ENCODE measurements around the gene ADRA1B.
A peak's percentile ranks its signal among the peaks of the same experiment; 100 is the strongest.

ADRA1B gene

DNA sequence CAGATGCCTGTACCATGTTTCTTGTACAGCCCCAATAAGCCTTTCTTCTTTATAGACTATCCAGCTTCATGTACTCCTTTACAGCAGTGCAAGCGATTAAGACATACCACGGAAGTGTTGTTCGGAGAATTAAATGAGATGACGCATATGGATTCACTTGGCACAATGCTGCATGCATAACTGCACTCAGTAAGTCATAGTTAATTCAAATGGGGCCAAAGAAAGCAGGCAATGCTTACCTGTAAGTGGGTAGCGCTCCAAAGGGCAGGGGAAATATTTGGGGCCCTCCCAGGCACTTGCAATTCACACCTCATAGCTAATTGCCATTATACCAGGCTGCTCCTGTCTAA is 7.7 kb upstream of the ADRA1B start:
- H3K27me3 Mint-ChIP-seq (ENCODE audit: low read depth, poor library complexity) = peaks cover 10% of the 10 kb centered on the region
- H3K4me1 Mint-ChIP-seq = peaks cover 80% of the 10 kb centered on the region
- no peak overlapping the region for H3K4me3 Mint-ChIP-seq
- no peak for DNase-seq
- H3K9me3 Mint-ChIP-seq = no peaks in the 10 kb centered on the region
- no peak overlapping the region for H3K27ac Mint-ChIP-seq
- TF ChIP-seq, protein P1, sequence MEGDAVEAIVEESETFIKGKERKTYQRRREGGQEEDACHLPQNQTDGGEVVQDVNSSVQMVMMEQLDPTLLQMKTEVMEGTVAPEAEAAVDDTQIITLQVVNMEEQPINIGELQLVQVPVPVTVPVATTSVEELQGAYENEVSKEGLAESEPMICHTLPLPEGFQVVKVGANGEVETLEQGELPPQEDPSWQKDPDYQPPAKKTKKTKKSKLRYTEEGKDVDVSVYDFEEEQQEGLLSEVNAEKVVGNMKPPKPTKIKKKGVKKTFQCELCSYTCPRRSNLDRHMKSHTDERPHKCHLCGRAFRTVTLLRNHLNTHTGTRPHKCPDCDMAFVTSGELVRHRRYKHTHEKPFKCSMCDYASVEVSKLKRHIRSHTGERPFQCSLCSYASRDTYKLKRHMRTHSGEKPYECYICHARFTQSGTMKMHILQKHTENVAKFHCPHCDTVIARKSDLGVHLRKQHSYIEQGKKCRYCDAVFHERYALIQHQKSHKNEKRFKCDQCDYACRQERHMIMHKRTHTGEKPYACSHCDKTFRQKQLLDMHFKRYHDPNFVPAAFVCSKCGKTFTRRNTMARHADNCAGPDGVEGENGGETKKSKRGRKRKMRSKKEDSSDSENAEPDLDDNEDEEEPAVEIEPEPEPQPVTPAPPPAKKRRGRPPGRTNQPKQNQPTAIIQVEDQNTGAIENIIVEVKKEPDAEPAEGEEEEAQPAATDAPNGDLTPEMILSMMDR (IDR thresholded peaks at IDR 0.05) = no peak
- H3K36me3 Mint-ChIP-seq (ENCODE audit: low read depth) = no peaks in the 10 kb centered on the region

DNA sequence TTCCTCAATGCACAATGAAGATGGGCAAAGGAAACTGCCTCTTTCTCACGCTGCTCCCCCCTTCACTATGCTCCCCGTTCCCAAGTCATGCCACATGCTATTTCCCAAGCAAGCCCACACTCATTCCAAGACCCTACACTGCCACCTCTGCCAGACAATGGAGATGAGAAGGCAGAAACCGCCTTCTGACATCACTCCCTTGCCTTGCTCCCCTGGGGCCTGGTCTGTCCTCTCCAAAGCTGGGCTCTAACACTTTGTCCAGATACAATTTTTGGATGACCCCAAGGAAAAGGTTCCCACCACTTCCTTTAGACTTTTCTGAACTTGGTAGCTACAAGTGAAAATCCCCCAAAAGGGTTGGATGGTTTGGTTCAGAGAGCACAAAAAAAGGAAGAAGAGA is 7.2 kb upstream of the ADRA1B start:
- DNase-seq = no peak
- H3K9me3 Mint-ChIP-seq = no peaks in the 10 kb centered on the region
- TF ChIP-seq, protein P1 (IDR thresholded peaks at IDR 0.05) = no peak
- no peak overlapping the region for H3K4me3 Mint-ChIP-seq
- peaks cover 85% of the 10 kb centered on the region for H3K4me1 Mint-ChIP-seq
- no peak overlapping the region for H3K27ac Mint-ChIP-seq
- H3K27me3 Mint-ChIP-seq (ENCODE audit: low read depth, poor library complexity) = peaks cover 16% of the 10 kb centered on the region
- H3K36me3 Mint-ChIP-seq (ENCODE audit: low read depth) = no peaks in the 10 kb centered on the region

DNA sequence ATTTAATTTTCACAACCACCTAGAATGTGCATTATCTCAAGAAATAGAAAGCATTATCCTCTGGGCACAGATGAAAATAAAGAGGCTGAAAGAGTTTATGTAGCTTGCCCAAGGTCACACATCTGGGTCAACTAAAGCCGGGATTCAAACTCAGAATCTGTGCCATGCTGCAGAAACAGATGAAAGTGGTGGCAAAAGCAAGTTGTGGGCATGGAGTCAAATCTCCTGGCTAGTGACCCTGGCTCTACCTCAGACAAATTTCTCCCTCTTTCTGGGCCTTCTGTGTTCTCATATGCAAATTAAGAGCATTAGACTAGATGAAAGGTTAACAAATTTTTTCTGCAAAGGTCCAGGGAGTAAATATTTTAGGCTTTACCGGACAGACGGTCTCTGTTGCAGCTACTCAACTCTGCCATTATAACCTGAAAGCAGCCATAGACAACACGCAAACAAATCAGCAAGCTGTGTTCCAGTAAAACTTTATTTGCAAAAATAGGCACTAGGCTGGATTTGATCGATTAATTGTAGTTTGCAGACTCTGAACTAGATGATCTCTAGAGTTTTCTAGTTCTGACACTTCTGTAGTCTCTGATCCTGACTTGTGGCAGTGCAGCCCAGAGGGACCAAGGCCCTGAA is 6.0 kb upstream of the ADRA1B start:
- no peak overlapping the region for H3K27ac Mint-ChIP-seq
- DNase-seq = no peak
- H3K4me3 Mint-ChIP-seq = no peak overlapping the region
- peaks cover 28% of the 10 kb centered on the region for H3K27me3 Mint-ChIP-seq (ENCODE audit: low read depth, poor library complexity)
- H3K36me3 Mint-ChIP-seq (ENCODE audit: low read depth) = no peaks in the 10 kb centered on the region
- TF ChIP-seq, protein P1 (IDR thresholded peaks at IDR 0.05) = no peak
- peaks cover 82% of the 10 kb centered on the region for H3K4me1 Mint-ChIP-seq
- no peaks in the 10 kb centered on the region for H3K9me3 Mint-ChIP-seq

DNA sequence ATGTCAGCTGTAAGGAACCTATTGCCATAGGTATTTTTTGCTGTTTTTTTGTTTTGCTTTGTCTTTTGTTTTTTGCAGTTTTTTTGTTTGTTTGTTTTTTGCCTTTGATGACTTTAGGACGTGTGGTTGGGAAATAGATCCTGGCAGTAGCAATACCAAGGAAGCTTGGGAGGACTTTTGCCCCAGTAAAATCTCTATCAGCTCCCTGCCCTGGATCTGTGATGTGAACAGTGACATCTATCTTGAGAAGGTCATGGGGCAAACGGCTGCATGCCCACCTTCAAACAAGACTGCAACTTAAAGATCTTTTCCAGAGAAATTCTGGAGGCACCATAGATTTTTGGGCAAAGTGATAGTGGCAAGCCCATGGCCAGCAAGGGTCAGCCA is 5.4 kb upstream of the ADRA1B start:
- Mint-ChIP-seq H3K4me1 (peaks cover 82% of the 10 kb centered on the region), H3K4me3 (no peak overlapping the region), H3K36me3 (ENCODE audit: low read depth) (no peaks in the 10 kb centered on the region), H3K27ac (no peak overlapping the region), H3K27me3 (ENCODE audit: low read depth, poor library complexity) (peaks cover 33% of the 10 kb centered on the region), H3K9me3 (no peaks in the 10 kb centered on the region)
- no peak for DNase-seq
- TF ChIP-seq, protein P1 (IDR thresholded peaks at IDR 0.05) = no peak

DNA sequence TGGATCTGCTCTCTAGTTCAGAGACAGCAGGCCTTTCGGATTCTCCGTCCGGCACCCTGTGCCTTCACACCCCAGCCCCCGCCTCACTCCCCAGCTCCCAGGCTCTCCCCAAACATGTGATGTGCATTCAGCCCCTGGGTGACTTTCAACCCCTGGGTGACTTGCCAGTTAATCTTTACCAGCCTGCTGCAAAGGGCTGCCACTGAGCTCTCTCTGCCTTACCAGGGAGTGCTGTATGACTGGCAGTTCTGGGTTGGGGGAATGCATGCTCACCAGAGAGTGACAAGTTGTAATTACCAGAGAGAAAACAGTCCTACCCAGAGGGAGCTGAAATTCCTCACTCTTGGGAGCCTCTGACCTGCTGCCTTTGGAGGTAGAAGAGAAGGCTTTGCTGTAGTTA is 4.9 kb upstream of the ADRA1B start:
- Mint-ChIP-seq H3K9me3 (no peaks in the 10 kb centered on the region), H3K27ac (no peak overlapping the region), H3K4me3 (no peak overlapping the region), H3K4me1 (peaks cover 83% of the 10 kb centered on the region), H3K27me3 (ENCODE audit: low read depth, poor library complexity) (peaks cover 34% of the 10 kb centered on the region), H3K36me3 (ENCODE audit: low read depth) (no peaks in the 10 kb centered on the region)
- TF ChIP-seq, protein P1 (IDR thresholded peaks at IDR 0.05) = no peak
- DNase-seq = peak; percentile 11

DNA sequence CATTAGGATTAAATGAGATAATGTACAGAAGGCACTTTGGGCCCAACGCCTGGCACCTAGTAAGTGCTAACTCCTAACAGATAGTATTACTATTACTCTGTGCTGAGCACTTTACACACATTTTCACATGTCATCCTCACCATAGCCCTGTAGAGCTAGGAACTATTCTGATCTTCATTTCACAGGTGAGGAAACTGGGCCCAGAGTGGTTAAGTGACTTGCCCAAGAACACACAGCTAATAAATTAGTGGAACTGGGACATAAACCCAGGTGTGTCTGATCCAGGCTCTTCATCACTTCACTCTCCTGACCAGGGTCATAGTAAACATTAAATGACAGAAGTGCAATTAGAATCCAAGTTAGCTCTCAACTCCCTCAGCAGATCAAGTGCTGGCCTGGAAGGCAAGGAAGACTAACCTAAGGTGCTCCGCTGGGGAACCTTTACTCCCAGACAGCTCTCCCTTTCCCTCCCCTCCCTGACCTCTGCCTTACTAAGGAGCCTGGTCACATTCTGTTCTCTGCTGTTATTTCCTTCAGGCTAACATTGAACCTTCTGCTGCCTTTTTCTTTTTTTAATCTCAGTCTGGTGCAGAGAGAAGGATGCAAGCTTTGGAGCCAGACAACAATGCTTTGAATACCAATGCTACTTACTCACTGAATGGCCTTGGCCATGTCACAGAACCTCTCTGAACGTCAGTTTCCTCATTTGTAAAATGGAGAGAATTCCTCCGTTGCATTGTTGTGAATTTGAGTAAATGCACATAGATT is 4.1 kb upstream of the ADRA1B start:
- H3K4me3 Mint-ChIP-seq = no peak overlapping the region

More for the DNA sequence above, 4.1 kb upstream of the ADRA1B start:
- Mint-ChIP-seq H3K4me1 (peaks cover 79% of the 10 kb centered on the region), H3K27me3 (ENCODE audit: low read depth, poor library complexity) (peaks cover 35% of the 10 kb centered on the region), H3K27ac (no peak overlapping the region), H3K36me3 (ENCODE audit: low read depth) (no peaks in the 10 kb centered on the region), H3K9me3 (no peaks in the 10 kb centered on the region)
- TF ChIP-seq, protein P1 (IDR thresholded peaks at IDR 0.05) = no peak
- DNase-seq = no peak
